Measurements from ENCODE around the gene NLGN1. TPM values are rescaled to one million over a fixed set of nuclear protein-coding genes. Genes with fewer than 3 reads are reported as not detected.

Gene NLGN1
- total RNA-seq, 1 experiment from 2014 or later = not detected

- Histone ChIP-seq H3K27me3 (ENCODE audit: insufficient read depth, low read length) (no peaks in the 10 kb centered on the region), H3K4me3 (replicated peaks in 1 of 2; ENCODE audit: low read depth in 1 of 2, low read length in 2 of 2) (no peak overlapping the region), H3K9me2 (ENCODE audit: insufficient read depth) (no peaks in the 10 kb centered on the region), H3K79me2 (ENCODE audit: insufficient read depth, low read length) (no peaks in the 10 kb centered on the region), H3K4me1 (ENCODE audit: control insufficient read depth in 1 of 2, insufficient read depth in 2 of 2, low read length in 2 of 2) (no peaks in the 10 kb centered on the region), H2AFZ (ENCODE audit: low read depth, low read length, poor library complexity, severe bottlenecking) (no peak overlapping the region), H3K36me3 (ENCODE audit: control insufficient read depth in 1 of 2, insufficient read depth in 2 of 2, low read length in 2 of 2) (no peaks in the 10 kb centered on the region), H3K9me3 (ENCODE audit: control insufficient read depth in 1 of 2, insufficient read depth in 1 of 2, low read depth in 1 of 2, low read length in 2 of 2) (peaks cover 4 to 10% of the 10 kb centered on the region in 2 experiments; a peak in 2 of 4 replicates), H3K4me2 (ENCODE audit: low read length) (no peak overlapping the region), H3K9ac (ENCODE audit: low read length) (no peak overlapping the region), H3K27ac (ENCODE audit: low read depth, low read length) (no peak overlapping the region), H4K20me1 (ENCODE audit: insufficient read depth) (no peaks in the 10 kb centered on the region)
- RAD21 ChIA-PET (ENCODE audit: low non-redundant PET in 1 of 2, low total read pairs in 2 of 2, uncharacterized antibody in 2 of 2, unreplicated experiment in 2 of 2) = no interaction called here
- TF ChIP-seq YY1 (IDR thresholded peaks at IDR 0.05; ENCODE audit: extremely low read depth, insufficient replicate concordance, low read depth, low read length) (no peak), JUND (IDR thresholded peaks at IDR 0.05) (no peak), EZH2 (IDR thresholded peaks at IDR 0.05) (no peak), ELF1 (IDR thresholded peaks at IDR 0.05; ENCODE audit: borderline replicate concordance, low read depth) (no peak), SIN3A (IDR thresholded peaks at IDR 0.05; ENCODE audit: low read depth) (no peak), SRF (IDR thresholded peaks at IDR 0.05; ENCODE audit: low read depth) (no peak), RAD21 (IDR thresholded peaks at IDR 0.05; ENCODE audit: low read depth) (no peak), SP1 (IDR thresholded peaks at IDR 0.05; ENCODE audit: low read depth) (no peak), EGR1 (IDR thresholded peaks at IDR 0.05; ENCODE audit: low read depth) (no peak), CEBPB (IDR thresholded peaks at IDR 0.05; ENCODE audit: low read depth) (no peak), ZFX (IDR thresholded peaks at IDR 0.05) (no peak), FOSL1 (IDR thresholded peaks at IDR 0.05; ENCODE audit: low read depth) (no peak), POLR2A (IDR thresholded peaks at IDR 0.05; ENCODE audit: borderline replicate concordance, extremely low read depth, insufficient read depth, insufficient read length) (no peak)
- TF ChIP-seq, protein P1, sequence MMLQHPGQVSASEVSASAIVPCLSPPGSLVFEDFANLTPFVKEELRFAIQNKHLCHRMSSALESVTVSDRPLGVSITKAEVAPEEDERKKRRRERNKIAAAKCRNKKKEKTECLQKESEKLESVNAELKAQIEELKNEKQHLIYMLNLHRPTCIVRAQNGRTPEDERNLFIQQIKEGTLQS (IDR thresholded peaks at IDR 0.05) = no peak
- TF ChIP-seq, protein P2, sequence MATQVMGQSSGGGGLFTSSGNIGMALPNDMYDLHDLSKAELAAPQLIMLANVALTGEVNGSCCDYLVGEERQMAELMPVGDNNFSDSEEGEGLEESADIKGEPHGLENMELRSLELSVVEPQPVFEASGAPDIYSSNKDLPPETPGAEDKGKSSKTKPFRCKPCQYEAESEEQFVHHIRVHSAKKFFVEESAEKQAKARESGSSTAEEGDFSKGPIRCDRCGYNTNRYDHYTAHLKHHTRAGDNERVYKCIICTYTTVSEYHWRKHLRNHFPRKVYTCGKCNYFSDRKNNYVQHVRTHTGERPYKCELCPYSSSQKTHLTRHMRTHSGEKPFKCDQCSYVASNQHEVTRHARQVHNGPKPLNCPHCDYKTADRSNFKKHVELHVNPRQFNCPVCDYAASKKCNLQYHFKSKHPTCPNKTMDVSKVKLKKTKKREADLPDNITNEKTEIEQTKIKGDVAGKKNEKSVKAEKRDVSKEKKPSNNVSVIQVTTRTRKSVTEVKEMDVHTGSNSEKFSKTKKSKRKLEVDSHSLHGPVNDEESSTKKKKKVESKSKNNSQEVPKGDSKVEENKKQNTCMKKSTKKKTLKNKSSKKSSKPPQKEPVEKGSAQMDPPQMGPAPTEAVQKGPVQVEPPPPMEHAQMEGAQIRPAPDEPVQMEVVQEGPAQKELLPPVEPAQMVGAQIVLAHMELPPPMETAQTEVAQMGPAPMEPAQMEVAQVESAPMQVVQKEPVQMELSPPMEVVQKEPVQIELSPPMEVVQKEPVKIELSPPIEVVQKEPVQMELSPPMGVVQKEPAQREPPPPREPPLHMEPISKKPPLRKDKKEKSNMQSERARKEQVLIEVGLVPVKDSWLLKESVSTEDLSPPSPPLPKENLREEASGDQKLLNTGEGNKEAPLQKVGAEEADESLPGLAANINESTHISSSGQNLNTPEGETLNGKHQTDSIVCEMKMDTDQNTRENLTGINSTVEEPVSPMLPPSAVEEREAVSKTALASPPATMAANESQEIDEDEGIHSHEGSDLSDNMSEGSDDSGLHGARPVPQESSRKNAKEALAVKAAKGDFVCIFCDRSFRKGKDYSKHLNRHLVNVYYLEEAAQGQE (IDR thresholded peaks at IDR 0.05; ENCODE audit: low read depth) = no peak
- DNase-seq (ENCODE audit: low read depth, low spot score) = no peak
- POLR2A ChIA-PET = no interaction called here
- intact Hi-C loops (cut with micrococcal nuclease) = loop anchor here (10.0 kb wide), 1 partner anchor 64 kb away; no protein-coding TSS in a partner anchor
- no TSS peak for BruUV-seq (replicated peaks)
- CTCF ChIA-PET = no interaction called here
- ATAC-seq = no peak
Observed at GRCh38 chr3:174058804-174059203, 661.3 kb downstream of the NLGN1 start.
